B cell (primary cell): ENCODE results near the gene PRICKLE2. TPM values are rescaled to one million over a fixed set of nuclear protein-coding genes. Genes with fewer than 3 reads are reported as not detected.

ENCODE experiments used
- ATAC-seq: fragments of 200-7000 bp; cut with Tn5 transposase; one replicate; pipeline ENCODE4 v1.10.0; 2021; ENCODE audit warnings: low read depth, mild to moderate bottlenecking, moderate number of reproducible peaks, moderate library complexity
- CTCF ChIA-PET: fragments of 350-600 bp; sonication (Branson Sonifier 250); formaldehyde crosslinking; loops from one replicate; lab custom pipeline; 2021; ENCODE audit warnings: antibody characterized with exemption, inconsistent platforms; lab: Charles Lee
- POLR2A ChIA-PET: fragments of 350-600 bp; sonication (Branson Sonifier 250); formaldehyde crosslinking; loops from one replicate; lab custom pipeline; 2021; ENCODE audit warnings: antibody characterized with exemption; lab: Charles Lee
- DNase-seq: peaks from one replicate; pipeline ENCODE4 v3.0.0; 2013
- H2AFZ ChIP-seq: 2 replicates; pipeline ENCODE4 v1.6.1; 2012; ENCODE audit warnings: mild to moderate bottlenecking, low read depth, low read length; ENCODE audit not compliant: insufficient read depth, poor library complexity, severe bottlenecking
- H3K27ac ChIP-seq, 2 donors: 1 replicate in 1 of 2; 2 replicates in 1 of 2; pipeline ENCODE4 v1.5.1; 2012 to 2013; ENCODE audit warnings: low read length in 2 of 2, mild to moderate bottlenecking in 2 of 2, moderate library complexity in 1 of 2
- H3K27me3 ChIP-seq, 4 experiments: fragments of 200-600 bp in 1 of 4; sonication (generic) in 1 of 4; replicated peaks in 1 of 4; 1 replicate in 2 of 4; 2 replicates in 2 of 4; pipeline versions ENCODE4 v1.6.1 to v1.7.0; 2013 to 2016; ENCODE audit warnings: low read length in 3 of 4, mild to moderate bottlenecking in 2 of 4, mixed read lengths in 1 of 4, moderate library complexity in 1 of 4; ENCODE audit not compliant: insufficient read depth in 4 of 4, control insufficient read depth in 3 of 4; ENCODE audit errors: control extremely low read depth in 1 of 4
- H3K36me3 ChIP-seq, 2 experiments: replicated peaks in 1 of 2; 1 replicate in 1 of 2; 2 replicates in 1 of 2; pipeline versions ENCODE4 v1.6.1 to v1.7.1; 2013; ENCODE audit warnings: low read length in 1 of 2; ENCODE audit not compliant: insufficient read depth in 2 of 2, control insufficient read depth in 1 of 2; ENCODE audit errors: control extremely low read depth in 1 of 2, extremely low read depth in 1 of 2
- H3K4me1 ChIP-seq, 2 donors: fragments of 200-600 bp in 1 of 2; sonication (generic) in 1 of 2; 1 replicate in 1 of 2; 2 replicates in 1 of 2; pipeline versions ENCODE4 v1.5.1 to v1.6.1; 2013 to 2017; ENCODE audit warnings: low read length in 2 of 2; ENCODE audit not compliant: control insufficient read depth in 2 of 2, insufficient read depth in 2 of 2
- H3K4me2 ChIP-seq: replicated peaks from 2 replicates; pipeline ENCODE3; 2012; ENCODE audit warnings: mild to moderate bottlenecking, low read depth, low read length; ENCODE audit not compliant: poor library complexity, severe bottlenecking
- H3K4me3 ChIP-seq, 5 experiments: fragments of 200-600 bp in 1 of 5; sonication (generic) in 1 of 5; 1 replicate in 3 of 5; 2 replicates in 2 of 5; pipeline versions ENCODE4 v1.5.1 to v1.7.0; 2011 to 2016; ENCODE audit warnings: low read length in 4 of 5, mild to moderate bottlenecking in 4 of 5, low read depth in 2 of 5, control low read depth in 1 of 5, moderate library complexity in 1 of 5; ENCODE audit not compliant: insufficient read depth in 1 of 5; ENCODE audit errors: control extremely low read depth in 1 of 5, extremely low read depth in 1 of 5
- H3K79me2 ChIP-seq: fragments of 200-600 bp; sonication (generic); one replicate; pipeline ENCODE4 v1.6.0; 2016; ENCODE audit warnings: low read length; ENCODE audit not compliant: control insufficient read depth, insufficient read depth
- H3K9ac ChIP-seq: fragments of 200-600 bp; sonication (generic); 2 replicates; pipeline ENCODE4 v1.6.1; 2017; ENCODE audit warnings: mild to moderate bottlenecking, low read length, moderate library complexity
- H3K9me3 ChIP-seq, 3 donors: one replicate each; pipeline versions ENCODE4 v1.6.1 to v1.7.1; 2013; ENCODE audit warnings: low read length in 2 of 3; ENCODE audit not compliant: control insufficient read depth in 2 of 3, insufficient read depth in 1 of 3; ENCODE audit errors: control extremely low read depth in 1 of 3
- H4K20me1 ChIP-seq: 2 replicates; pipeline ENCODE4 v1.6.0; 2012; ENCODE audit warnings: mild to moderate bottlenecking, low read length; ENCODE audit not compliant: insufficient read depth, control insufficient read depth, poor library complexity, severe bottlenecking
- H3K27ac Mint-ChIP-seq: one replicate; pipeline ENCODE4 v1.8.0; 2021; ENCODE audit warnings: mixed read lengths
- H3K27me3 Mint-ChIP-seq: one replicate; pipeline ENCODE4 v1.8.0; 2021; ENCODE audit warnings: mixed read lengths
- H3K4me1 Mint-ChIP-seq: one replicate; pipeline ENCODE4 v1.8.0; 2021; ENCODE audit warnings: mixed read lengths
- H3K4me3 Mint-ChIP-seq: one replicate; pipeline ENCODE4 v1.8.0; 2021; ENCODE audit warnings: mixed read lengths
- H3K9me3 Mint-ChIP-seq: one replicate; pipeline ENCODE4 v1.8.0; 2022; ENCODE audit warnings: mixed read lengths; ENCODE audit not compliant: insufficient read depth
- EZH2 ChIP-seq: IDR thresholded peaks from 2 replicates; pipeline ENCODE4 v1.6.1; 2012; ENCODE audit warnings: borderline replicate concordance, low read depth, mild to moderate bottlenecking, moderate library complexity, low read length; ENCODE audit not compliant: insufficient read depth, poor library complexity, severe bottlenecking
- WGBS: methylation state at CpG from one replicate; pipeline ENCODE4 v1.1.5; 2013; ENCODE audit warnings: missing lambda C conversion rate; ENCODE audit not compliant: insufficient coverage; 5-methylcytosine and 5-hydroxymethylcytosine counted together
- intact Hi-C: fragments of 100-400 bp; cut with micrococcal nuclease; formaldehyde crosslinking; loops from one replicate; pipeline ENCODE4 v1.10.0; 2022
- polyA plus RNA-seq: library from polyadenylated mRNA; depleted of rRNA; stranded (reverse); fragments of >200 nt; gene quantifications from 2 replicates; pipeline ENCODE4 v1.2.3, GENCODE V29; 2012
- total RNA-seq, 2 donors: library from RNA; stranded (reverse); fragments of 120-200 nt in 1 of 2; gene quantifications; 1 replicate in 1 of 2; 2 replicates in 1 of 2; pipeline versions ENCODE4 v1.2.3 to v1.2.4, GENCODE V29; 2013 to 2022
- TF ChIP-seq, protein P1 (sequence below): fragments of 200-600 bp; IDR thresholded peaks from one replicate; pipeline ENCODE4 v1.8.0; 2022; ENCODE audit warnings: antibody characterized with exemption, mild to moderate bottlenecking

PRICKLE2 gene
- total and polyA plus RNA-seq, 2 donors (not counting 1 experiment from before 2014, with no cell fraction given), result 0.30 to 1.4 TPM

DNA sequence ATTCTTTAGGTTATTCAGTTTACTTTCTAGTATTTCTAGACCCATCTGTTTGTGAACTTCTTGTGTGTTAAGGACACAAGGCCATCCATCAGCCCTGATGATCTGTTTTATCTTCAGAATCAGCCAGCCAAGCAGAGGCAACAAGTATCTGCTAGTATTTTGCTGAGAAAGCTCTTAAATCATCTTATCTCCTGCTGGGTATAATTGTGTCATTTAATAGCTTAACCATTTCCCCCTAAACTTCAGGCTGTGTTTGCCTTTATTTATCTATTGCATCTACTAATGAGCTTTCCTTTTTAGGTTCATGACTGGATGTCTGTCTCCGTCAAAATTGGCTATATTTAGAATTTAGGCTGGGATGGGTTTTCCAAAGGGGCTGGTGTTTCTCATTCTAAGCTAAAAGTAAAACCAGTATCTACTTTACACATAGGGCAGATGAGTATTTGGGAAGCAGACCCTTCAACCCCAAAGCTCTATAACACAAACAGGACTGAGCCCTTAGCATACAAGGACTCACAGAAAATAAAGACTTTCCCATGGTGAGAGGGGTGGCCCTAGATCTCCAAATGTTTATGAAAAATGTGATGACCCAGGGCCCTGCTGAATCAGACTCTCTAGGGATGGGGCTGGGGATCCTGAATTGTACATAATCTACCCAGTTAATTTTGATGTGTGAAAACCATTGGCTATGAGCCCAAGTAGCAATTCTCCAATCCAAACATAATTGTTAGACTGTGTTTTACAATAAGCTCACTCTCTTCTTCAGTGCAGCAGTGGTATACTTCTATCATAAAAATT lies 136.7 kb downstream of the PRICKLE2 start:
- DNase-seq, result no peak
- CTCF ChIA-PET, result interaction anchor here (1.2 kb wide), 1 partner anchor 9 kb away, joined by 3 read pairs; no protein-coding TSS in a partner anchor
- Mint-ChIP-seq H3K4me3 (no peak overlapping the region), H3K27ac (no peak overlapping the region), H3K9me3 (no peaks in the 10 kb centered on the region), H3K27me3 (peaks cover 3% of the 10 kb centered on the region), H3K4me1 (peaks cover 9% of the 10 kb centered on the region)
- Histone ChIP-seq H3K36me3 (no peaks in the 10 kb centered on the region), H3K79me2 (no peaks in the 10 kb centered on the region), H2AFZ (no peak overlapping the region), H4K20me1 (no peaks in the 10 kb centered on the region), H3K9ac (no peak overlapping the region), H3K4me2 (no peak overlapping the region), H3K9me3 (no peaks in the 10 kb centered on the region), H3K4me3 (no peak overlapping the region), H3K4me1 (no peaks in the 10 kb centered on the region), H3K27ac (no peak overlapping the region), H3K27me3 (no peaks in the 10 kb centered on the region)
- no peak for ATAC-seq
- intact Hi-C loops, result no loop called here
- no CpG with 5 or more reads among the region's 1 CpG for WGBS
- no peak for TF ChIP-seq EZH2
- TF ChIP-seq, protein P1, sequence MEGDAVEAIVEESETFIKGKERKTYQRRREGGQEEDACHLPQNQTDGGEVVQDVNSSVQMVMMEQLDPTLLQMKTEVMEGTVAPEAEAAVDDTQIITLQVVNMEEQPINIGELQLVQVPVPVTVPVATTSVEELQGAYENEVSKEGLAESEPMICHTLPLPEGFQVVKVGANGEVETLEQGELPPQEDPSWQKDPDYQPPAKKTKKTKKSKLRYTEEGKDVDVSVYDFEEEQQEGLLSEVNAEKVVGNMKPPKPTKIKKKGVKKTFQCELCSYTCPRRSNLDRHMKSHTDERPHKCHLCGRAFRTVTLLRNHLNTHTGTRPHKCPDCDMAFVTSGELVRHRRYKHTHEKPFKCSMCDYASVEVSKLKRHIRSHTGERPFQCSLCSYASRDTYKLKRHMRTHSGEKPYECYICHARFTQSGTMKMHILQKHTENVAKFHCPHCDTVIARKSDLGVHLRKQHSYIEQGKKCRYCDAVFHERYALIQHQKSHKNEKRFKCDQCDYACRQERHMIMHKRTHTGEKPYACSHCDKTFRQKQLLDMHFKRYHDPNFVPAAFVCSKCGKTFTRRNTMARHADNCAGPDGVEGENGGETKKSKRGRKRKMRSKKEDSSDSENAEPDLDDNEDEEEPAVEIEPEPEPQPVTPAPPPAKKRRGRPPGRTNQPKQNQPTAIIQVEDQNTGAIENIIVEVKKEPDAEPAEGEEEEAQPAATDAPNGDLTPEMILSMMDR, result no peak
- POLR2A ChIA-PET, result interaction anchor here (0.6 kb wide), 1 partner anchor 65 kb away, joined by 4 read pairs; no protein-coding TSS in a partner anchor

DNA sequence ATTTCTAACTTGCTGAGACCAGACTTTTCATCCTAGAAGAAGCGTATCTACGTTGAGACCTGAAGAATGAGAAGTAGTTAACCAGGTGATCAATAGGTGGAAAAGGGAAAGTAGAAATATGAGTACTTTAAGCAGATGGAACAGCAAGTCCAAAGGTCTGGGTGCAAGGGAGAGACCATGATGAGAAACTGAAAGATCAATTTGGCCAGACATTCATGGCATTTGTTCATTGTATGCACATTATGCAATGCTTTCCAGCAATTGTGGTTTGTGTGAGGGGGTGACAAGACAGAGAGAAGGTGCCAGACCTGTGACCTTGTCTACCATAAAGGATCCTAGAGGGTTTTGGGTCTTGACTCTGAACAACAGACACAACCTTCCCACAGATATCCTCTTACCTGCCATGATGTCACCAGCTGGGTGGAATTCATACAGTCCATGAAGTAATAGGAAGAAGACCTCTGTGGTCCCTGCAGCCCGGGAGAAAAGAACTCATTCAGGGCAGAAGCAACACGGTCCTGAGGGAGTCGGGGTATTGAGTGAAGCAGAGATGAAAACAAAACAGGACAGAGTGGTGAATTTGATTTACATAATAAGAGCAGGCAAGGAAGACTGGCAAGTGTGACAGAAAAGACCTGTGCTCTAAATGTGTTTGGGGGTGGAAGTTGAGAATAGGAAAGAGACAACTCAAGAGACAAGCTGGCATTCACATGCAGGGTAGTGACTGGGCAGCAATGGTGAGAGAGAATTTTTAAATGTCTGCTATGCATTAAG lies 138.6 kb downstream of the PRICKLE2 start:
- Histone ChIP-seq H3K4me2 (no peak overlapping the region), H3K4me3 (no peak overlapping the region)

More for the DNA sequence above, 138.6 kb downstream of the PRICKLE2 start:
- Mint-ChIP-seq H3K4me1 (peaks cover 9% of the 10 kb centered on the region), H3K4me3 (no peak overlapping the region), H3K27me3 (no peaks in the 10 kb centered on the region), H3K27ac (no peak overlapping the region), H3K9me3 (no peaks in the 10 kb centered on the region)
- DNase-seq (no peak), ATAC-seq (no peak)
- intact Hi-C loops, result no loop called here
- WGBS, result 83% methylated on average over 5 of the region's 5 CpGs
- Histone ChIP-seq H4K20me1 (no peaks in the 10 kb centered on the region), H3K36me3 (no peaks in the 10 kb centered on the region), H3K27me3 (no peaks in the 10 kb centered on the region), H2AFZ (no peak overlapping the region), H3K9me3 (no peaks in the 10 kb centered on the region), H3K9ac (no peak overlapping the region), H3K79me2 (no peaks in the 10 kb centered on the region), H3K27ac (no peak overlapping the region), H3K4me1 (no peaks in the 10 kb centered on the region)
- ChIA-PET CTCF (no interaction called here), POLR2A (no interaction called here)
- TF ChIP-seq, protein P1, result no peak
- TF ChIP-seq EZH2, result no peak
